Superior temporal gyrus (tissue), 1 donor: ENCODE results near the gene GALNT11.
"Not testable (repeated sequence)": the region's sequence is repeated elsewhere in the genome, so short reads cannot be mapped to it uniquely, and the experiment has no call there.

Experiments
- DNase-seq: peaks from one replicate; pipeline ENCODE4 v3.0.0-alpha.2; 2016; ENCODE audit errors: extremely low spot score

GALNT11 gene

DNA sequence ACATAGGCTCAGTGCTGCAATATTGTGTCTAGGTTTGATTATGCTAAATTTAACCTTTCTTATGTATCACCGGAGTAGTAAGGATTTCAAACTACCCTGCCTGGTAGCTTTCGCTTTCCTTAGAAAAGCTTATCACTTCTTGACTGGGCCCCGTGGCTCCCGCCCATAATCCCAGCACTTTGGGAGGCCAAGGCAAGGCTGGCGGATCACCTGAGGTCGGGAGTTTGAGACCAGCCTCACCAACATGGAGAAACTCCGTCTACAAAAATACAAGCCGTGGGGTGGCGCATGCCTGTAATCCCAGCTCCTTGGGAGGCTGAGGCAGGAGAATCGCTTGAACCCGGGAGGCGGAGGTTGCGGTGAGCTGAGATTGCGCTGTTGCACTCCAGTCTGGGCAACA, 49.9 kb downstream of the GALNT11 start:
- DNase-seq: not testable (repeated sequence)

DNA sequence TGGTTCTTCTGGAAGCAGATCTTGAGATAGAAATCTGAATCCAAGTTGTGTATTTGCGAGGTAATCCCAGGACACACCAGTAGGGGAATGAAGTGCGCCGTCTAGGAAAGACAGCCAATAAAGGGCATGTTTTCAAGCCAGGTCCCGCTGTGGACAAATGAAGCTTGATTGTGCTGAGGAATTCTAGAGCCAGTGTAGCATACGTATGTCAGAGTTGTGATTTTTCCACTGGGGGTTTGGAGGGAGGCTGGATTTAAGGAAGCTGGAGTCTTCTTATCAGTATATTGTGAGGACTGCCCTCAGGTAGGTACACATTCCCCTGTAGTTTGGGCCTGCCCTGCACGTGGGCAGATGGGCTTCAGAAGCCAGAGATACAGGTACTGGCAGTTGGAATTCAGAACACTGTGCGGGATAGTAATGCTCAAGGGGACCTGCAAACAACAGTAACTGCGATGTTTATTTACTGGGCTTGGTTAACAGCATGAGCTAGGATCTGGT, 50.9 kb downstream of the GALNT11 start:
- peak; percentile 50 for DNase-seq

DNA sequence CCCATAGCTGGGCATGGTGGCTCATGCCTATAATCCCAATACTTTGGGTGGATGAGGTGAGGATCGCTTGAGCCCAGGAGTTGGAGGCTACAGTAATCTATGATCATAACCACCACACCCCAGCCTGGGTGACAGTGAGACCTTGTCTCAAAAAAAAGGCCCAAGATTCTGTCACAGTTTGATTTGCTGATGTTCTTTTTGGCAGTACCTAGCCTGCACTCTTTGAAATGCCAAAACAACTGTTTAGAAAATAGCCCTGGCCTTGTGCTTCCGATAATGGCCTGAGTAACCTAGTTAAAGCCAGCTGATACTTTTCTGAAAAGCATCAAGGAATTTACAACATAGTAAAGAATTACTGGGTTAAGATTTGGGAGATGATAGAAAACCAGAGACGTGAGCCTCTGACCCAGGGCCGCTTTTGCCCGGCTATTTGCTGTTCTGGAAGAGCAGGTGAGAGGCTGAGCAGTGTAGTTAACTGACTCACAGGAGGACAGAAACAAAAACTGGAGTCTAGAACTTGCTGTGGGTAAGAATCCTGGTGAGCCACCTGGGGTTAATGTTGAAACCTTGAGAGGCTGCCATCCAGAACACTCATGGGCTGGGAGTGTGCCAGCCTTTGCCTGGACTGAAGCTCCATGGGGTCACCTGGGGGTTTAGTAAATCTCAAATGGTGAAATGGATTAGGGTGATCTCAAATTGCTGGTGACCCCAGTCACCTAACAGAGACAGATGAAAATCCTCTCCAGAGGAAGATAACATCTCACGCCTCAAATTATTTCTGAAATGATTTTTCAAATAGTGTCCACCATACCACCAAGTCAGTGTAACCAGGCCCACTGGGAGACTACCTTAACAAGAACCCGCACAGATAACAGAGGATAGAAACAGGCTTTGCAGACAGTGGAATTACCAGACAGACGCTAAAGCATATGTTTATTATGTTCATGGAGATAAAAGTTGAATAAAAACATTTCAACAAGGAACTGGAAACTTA, 51.8 kb downstream of the GALNT11 start:
- DNase-seq: no peak

DNA sequence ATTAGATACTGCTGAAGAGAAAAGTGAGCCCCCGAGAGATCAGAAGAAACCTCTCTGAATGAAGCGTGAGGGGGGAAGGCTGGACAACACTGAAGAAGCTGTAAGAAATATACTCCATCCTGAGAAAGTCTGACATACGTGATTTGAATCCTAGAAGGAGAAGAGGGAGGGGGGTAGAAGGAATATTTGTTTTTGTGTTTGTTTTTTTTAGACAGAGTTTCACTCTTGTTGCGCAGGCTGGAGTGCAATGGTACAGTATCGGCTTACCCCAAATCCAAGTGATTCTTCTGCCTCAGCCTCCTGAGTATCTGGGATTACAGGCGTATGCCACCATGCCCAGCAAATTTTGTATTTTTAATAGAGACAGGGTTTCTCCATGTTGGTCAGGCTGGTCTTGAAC, 52.6 kb downstream of the GALNT11 start:
- no peak for DNase-seq

DNA sequence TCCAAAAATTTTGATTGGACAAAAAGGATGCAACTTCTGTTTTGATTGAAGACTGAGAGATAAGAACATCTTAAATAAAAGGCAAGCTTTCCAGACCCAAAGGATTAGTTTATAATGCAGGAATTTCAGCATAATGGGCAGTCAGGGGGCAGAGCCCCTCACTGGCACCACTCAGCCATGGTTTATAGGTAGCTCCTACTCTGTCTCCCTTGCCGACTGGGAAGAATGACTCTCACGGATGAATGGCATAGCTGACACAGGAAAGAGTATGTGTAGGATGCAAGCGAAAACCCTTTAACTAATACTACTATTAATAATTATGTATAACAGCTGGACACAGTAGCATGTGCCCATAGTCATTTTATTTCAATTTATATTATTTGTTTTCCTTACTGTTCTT, 53.3 kb downstream of the GALNT11 start:
- DNase-seq: no peak

DNA sequence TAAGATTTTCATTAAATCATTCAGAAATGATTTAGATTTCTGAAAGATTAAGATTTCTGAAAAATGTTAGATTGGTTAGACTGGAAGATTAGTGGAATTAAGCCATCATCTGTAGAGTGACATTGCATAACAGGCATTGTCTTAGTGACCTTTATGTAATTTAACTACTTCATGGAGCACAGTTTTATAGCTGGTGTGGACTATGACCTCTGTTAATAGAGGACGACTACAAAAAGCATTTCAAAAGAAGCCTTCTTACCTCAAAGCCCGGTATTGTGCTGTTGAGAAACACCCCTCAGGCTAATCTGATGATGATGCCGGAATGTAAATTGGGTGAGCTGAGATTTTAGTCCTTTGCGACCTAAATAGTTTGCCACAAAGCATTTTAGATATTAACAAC, 55.6 kb downstream of the GALNT11 start:
- DNase-seq: no peak

DNA sequence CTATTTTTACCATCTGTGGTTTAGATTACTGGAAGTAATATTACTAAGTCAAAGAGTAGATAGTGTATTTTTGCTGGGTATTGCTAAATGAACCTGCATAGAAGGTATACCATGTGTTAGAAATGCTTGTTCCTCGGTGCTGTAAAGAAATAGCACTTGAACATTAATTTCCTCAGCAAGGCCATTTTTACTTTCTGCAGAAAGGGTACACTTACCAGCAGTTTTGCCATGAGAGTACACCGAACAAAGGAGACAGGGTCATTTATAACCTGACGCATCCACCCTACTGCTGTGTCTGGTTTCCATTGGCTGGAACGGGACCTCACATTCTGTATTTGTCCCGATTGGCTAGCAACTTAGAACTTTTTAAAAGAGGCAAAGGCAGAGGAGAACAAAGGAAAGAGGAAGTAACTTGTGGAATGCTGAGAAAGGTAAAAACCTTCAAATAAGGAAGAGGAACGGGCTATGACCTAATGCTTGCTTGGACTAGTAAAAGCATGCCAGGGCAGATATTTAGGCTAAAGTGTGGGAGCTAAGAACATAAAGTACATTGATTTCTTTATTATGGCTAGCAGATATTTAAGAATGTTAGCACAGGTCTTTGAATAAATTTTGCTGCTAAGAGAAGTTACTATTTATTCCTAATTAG, 56.7 kb downstream of the GALNT11 start:
- not testable (repeated sequence) for DNase-seq

DNA sequence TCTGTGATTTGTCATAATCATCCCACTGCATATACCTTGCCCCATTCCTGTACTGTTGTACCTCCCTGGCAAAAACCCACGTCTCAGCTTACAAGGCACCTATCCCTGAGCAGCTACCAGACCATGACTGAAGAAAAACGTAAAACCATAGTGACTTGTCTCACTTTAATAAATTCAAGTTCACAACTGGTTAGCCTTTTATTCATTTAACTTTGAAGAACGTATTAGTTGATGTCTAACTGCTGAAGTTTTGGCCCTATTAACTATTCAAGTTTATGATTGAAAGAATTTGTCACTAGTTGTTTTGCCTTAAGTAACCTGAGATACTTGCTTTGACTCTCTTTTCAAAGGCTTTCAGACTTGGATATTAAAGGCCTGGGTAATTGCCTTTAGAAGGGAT, 59.7 kb downstream of the GALNT11 start:
- no peak for DNase-seq

DNA sequence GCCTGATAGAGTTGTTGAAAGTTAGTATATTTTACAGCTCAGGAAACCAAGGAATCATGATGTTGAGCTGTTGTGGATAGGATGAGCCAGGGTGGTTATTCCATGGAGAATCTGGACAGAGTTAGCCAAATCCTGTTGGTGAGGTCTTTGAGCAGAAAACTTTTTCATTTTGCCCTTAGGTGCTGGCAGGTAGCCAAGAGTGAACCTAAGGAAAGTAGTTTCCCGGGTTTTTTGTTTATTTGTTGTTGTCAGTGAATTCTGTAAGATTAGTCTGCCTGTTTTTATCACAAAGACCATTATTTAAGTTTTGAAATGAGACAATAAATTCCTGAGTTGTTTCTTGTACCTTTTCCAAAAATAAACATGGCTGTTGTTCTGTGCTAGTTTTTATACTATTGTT, 61.0 kb downstream of the GALNT11 start:
- no peak for DNase-seq

DNA sequence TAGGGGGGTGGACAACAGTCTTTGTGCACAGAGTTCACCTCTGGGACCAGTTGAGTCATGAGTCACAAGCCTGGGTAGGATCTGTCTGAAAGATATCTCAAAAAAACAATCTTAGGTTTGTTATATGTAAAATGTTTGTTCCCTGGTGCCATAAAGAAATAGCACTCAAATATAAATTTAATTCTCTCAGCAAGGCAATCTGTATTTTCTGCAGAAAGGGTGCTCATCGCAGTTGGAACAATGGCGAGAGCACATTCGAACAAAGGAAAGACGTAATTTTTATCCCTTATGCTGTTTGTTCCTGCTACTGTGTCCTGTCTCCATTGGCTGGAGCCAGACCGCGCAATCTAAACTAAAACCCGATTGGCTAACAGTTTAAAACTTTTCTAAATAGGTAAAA, 63.7 kb downstream of the GALNT11 start:
- no peak for DNase-seq

DNA sequence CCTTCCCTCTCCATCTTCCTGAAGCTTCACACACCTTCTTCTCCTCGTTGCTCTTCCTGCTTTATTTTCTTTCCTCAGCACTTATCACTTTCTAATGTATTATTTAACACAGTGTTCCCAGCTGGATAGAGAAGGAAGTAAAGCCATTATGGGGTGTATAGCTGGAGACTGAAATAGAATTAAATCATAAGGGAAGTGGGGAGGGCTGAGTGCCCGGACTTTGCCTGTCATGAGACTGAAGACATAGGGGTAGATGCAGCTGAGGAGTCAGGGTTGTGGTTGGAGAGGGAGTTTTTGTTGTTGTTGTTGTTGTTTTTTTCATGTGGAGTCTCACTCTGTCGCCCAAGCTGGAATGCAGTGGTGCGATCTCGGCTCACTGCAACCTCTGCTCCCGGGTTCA, 65.3 kb downstream of the GALNT11 start:
- no peak for DNase-seq

DNA sequence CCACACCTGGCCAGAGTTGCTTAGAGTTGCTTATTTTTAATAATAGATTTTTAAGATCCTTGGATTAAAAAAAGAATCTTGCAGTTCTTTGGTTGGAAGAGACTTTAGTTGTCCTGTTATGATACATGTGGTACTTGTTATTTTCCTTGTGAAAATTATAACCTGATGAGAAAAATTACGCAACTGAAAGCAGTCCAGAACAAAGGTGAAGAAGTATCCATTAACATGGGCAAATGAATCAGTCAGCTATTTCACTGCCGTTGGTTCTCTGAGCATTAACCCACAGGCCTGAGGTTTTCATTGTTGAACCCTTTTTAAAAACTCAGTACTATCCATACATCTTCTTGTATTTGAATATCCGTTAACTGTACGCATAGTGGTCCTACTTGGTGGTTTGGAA, 68.2 kb downstream of the GALNT11 start:
- DNase-seq: no peak

DNA sequence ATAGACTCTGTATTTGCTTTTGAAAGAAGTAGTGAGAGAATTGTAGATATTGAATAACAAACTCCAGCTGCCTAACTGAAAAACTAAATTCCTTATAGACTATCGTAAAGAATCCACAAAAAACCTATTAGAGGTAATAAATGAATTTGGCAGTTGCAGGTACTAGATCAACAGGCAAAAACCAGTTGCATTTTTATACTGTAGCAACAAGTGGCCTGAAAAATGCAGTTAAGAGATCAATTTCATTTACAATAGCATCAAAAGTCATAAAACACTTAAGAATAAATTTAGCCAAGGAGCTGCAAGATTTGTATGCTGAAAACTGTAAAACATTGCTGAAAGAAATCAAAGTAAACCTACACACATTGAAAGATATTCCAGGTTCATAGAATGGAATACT, 70.3 kb downstream of the GALNT11 start:
- no peak for DNase-seq

DNA sequence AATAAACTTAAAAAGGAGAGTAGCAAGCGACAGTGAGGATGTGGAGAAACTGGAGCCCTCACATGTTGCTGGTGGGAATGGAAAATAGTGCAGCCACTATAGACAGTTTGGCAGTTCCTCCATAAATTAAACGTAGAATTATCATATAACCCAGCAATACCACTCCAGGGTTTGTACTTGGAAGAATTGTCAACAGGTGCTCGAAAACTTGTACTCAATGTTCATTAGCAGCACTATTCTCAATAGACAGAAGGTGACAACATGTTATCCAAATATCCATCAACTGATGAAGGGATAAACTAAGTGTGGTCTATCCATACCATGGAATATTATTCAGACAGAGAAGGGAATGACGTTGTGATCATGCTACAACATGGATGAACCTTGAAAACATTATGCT, 71.9 kb downstream of the GALNT11 start:
- DNase-seq: no peak

DNA sequence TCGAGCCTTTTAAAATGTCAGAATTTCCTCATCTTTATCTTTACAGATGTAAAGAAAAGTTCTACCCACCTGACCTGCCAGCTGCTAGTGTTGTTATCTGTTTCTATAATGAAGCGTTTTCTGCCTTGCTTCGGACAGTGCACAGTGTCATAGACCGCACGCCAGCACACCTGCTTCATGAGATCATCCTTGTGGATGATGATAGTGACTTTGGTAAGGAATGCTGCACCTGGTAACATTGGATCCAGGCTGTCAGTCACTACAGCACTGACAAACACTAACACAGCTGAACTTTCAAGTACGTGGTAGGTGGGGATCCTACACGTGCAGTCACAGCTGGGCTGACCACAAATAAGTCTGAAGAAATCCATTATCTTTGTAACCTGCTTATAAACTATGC, 77.6 kb downstream of the GALNT11 start:
- no peak for DNase-seq

DNA sequence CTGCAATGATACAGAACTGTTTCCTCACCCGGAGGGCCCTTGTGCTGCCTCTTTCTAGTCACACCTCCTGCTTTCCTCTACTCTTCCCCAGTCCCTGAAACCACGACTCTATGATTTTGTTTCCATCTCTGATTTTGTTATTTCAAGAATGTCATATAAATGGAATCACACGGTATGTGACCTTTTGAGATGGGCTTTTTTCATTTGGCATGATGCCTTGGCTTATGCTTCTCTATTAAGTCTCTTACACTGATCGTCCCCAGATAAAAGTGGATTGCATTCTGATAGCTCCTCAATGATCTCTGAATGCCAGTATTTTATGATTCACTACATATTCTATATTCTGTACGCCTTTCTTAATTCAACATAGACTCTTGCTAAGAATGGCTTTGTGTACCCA, 78.2 kb downstream of the GALNT11 start:
- DNase-seq: no peak

DNA sequence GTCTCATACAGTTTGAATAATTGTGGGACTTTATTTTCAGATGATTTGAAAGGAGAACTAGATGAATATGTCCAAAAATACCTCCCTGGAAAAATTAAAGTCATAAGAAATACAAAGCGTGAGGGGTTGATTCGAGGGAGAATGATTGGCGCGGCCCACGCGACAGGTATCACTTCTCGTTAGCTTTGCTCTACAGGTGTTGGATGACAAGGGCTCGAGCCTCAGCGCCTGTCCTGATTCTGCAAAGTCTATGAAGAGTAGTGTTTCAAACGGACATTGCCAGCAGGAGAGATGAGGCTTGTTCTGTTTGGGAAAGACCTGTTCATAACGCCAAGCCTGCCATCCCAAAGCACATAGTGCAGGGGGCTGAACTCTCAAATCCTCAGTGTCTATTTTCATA, 79.7 kb downstream of the GALNT11 start:
- no peak for DNase-seq

DNA sequence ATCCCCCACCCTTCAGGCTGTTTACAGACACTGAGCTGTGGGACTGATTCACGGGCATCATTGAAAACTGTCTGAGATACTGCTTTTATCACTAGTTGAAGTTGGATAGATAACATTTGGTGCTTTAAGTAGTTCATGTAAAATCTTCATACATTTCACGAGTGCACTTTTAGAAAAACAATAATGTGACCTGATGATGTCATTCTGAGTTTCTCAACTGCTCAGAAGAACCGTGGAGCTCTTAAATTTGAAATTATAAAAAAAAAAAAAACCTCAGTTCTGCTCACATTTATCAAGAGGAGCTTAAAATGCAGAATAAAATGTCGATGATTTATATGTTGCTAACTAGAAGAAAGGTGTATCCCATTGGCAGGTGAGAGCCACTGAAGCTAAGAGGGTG, 81.5 kb downstream of the GALNT11 start:
- no peak for DNase-seq

DNA sequence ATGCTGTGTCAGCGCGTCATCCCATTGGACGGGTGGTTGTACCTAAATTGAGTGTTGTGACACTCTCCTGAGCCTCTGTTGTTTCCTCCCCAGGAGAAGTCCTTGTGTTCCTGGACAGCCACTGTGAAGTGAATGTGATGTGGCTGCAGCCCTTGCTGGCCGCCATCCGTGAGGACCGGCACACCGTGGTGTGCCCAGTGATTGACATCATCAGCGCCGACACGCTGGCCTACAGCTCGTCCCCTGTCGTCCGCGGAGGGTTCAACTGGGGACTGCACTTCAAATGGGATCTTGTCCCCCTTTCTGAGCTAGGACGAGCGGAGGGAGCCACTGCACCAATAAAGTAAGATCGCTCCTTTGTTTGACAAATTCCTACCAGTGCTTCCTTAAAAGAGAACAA, 82.5 kb downstream of the GALNT11 start:
- no peak for DNase-seq

DNA sequence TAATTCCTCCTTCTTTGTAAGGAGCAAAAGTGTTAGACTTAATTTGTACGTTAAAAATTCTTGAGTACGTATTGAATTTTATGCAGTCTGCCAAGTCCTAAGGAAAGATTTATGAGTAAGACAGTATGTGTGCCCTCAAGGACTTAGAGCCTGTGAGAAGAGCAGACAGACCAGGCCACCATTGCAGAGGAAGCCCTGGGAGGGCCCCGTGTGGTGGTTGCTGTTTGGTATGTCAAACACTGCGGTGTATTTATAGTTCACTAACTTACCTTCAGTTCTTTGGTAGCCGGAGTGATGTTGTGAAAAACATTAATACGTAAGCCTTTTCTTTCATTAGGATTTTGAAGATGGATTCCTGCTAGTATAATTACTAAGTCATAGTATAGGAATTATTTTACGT, 82.9 kb downstream of the GALNT11 start:
- DNase-seq: no peak

DNA sequence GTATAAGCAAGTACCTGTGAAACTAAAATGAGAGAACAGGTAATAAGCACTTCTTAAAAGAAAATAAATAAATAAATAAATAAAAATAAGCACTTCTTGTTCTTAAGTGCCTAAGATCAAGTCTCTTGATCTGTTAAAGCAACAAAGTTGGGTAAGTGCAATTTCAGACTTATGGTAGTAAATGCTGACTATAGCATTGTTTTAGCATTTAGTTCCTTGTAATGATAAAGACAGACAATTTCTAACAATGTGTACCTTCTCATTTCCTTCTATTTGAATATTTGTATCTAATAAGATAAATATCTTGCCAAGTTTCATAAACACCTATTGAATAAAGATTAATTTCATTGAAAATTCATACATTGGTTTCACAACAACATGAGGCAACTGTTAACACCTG, 87.4 kb downstream of the GALNT11 start:
- DNase-seq: no peak

DNA sequence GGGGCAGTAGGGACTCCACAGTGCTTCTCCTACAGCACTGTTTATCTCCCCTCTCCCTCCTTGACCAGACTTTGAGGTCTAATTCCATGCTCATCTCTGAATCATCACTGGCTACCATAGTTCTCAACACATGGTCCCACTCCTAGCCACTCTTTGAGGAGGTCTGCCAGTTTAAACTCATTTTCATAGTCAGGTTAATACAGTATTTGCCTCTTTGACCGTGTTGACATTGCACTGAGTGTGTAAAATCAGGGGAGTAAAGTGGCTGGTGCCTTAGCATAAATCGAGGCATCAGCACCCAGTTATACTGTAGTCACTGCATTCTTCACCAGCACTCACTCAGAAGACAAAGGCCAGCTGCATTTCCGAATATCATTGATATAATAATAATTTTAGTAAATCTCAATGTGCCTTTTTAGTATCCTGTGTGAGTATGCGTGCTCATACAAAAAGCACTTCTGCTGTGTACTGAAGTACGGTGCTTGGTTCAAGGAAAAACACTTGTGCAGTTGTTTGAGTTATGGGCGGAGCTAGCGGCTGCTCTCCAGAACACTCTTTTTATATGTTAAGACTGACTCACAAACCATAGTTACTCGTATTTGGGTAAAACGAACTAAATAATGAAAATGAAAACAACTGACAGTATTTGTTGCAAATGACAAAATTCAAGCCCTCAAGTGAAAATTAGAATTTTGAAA, 89.7 kb downstream of the GALNT11 start:
- DNase-seq: no peak
